ENCODE measurements around the gene FAM50B. TPM values are rescaled to one million over a fixed set of nuclear protein-coding genes. Genes with fewer than 3 reads are reported as not detected.

The FAM50B gene
- total and polyA plus RNA-seq, 2 experiments from 2014 or later: 2.2 to 2.6 TPM

DNA sequence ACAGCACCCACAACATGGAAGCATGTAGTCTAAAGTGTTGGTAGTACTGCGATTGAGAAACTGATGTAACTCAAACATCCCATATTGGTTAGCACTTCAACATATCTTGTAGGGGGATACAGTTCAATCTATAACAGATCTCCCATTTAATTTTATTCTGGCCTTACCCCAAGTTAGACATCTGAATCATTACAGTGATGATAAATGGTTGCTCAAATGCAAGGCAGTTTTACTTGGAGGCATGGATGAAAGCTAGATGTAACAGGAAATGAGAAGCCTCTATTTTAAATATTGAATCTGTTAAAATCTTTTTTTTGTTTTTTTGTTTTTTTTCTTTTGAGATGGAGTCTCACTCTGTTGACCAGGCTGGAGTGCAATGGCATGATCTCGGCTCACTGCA is 44.2 kb upstream of the FAM50B start:
- H3K27me3 ChIP-seq: no peaks in the 10 kb centered on the region
- no peak overlapping the region for H3K27ac ChIP-seq
- no peaks in the 10 kb centered on the region for H3K9me3 ChIP-seq (ENCODE audit: low read depth)
- DNase-seq (ENCODE audit: low read depth in 1 of 2, low spot score in 1 of 2): no peak
- TF ChIP-seq, protein P1, sequence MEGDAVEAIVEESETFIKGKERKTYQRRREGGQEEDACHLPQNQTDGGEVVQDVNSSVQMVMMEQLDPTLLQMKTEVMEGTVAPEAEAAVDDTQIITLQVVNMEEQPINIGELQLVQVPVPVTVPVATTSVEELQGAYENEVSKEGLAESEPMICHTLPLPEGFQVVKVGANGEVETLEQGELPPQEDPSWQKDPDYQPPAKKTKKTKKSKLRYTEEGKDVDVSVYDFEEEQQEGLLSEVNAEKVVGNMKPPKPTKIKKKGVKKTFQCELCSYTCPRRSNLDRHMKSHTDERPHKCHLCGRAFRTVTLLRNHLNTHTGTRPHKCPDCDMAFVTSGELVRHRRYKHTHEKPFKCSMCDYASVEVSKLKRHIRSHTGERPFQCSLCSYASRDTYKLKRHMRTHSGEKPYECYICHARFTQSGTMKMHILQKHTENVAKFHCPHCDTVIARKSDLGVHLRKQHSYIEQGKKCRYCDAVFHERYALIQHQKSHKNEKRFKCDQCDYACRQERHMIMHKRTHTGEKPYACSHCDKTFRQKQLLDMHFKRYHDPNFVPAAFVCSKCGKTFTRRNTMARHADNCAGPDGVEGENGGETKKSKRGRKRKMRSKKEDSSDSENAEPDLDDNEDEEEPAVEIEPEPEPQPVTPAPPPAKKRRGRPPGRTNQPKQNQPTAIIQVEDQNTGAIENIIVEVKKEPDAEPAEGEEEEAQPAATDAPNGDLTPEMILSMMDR (IDR thresholded peaks at IDR 0.05; ENCODE audit: low read depth, low read length): no peak
- H3K4me3 ChIP-seq: no peak overlapping the region
- peaks cover 11% of the 10 kb centered on the region for H3K4me1 ChIP-seq (ENCODE audit: low read depth)
- H3K36me3 ChIP-seq: no peaks in the 10 kb centered on the region

DNA sequence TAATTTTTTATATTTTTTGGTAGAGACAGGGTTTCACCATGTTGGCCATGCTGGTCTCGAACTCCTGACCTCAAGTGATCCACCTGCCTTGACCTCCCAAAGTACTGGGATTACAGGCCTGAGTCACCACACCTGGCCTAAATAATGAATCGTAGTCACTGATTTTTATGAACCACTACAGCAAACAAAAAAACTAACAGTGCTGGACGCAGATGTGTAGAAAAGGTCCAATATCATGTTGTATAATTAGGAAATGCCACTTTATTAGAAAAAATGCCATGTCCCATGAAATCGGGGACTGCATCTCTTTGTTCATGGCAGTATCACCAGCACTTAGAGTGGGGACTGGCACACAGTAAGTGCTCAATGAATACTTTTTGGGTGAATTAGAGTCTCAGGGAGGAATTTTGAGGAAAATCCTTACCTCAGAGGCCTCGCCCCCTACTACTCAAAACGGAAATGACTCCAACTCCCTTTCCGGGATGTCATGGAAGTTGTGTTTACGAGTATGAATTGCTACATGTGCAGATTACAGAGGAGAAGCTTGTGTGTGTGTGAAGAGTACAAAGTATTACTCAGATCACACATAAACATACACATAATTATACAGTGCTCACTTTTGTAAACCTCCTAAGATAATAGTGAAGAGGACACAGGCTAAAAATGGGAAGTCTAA is 43.6 kb upstream of the FAM50B start:
- no peak overlapping the region for H3K4me3 ChIP-seq
- peaks cover 11% of the 10 kb centered on the region for H3K4me1 ChIP-seq (ENCODE audit: low read depth)
- no peak overlapping the region for H3K27ac ChIP-seq
- H3K36me3 ChIP-seq: no peaks in the 10 kb centered on the region
- peak in 1 of 2 donors; percentile 80 for DNase-seq (ENCODE audit: low read depth in 1 of 2, low spot score in 1 of 2)
- TF ChIP-seq, protein P1 (IDR thresholded peaks at IDR 0.05; ENCODE audit: low read depth, low read length): no peak
- H3K9me3 ChIP-seq (ENCODE audit: low read depth): no peaks in the 10 kb centered on the region
- H3K27me3 ChIP-seq: no peaks in the 10 kb centered on the region

DNA sequence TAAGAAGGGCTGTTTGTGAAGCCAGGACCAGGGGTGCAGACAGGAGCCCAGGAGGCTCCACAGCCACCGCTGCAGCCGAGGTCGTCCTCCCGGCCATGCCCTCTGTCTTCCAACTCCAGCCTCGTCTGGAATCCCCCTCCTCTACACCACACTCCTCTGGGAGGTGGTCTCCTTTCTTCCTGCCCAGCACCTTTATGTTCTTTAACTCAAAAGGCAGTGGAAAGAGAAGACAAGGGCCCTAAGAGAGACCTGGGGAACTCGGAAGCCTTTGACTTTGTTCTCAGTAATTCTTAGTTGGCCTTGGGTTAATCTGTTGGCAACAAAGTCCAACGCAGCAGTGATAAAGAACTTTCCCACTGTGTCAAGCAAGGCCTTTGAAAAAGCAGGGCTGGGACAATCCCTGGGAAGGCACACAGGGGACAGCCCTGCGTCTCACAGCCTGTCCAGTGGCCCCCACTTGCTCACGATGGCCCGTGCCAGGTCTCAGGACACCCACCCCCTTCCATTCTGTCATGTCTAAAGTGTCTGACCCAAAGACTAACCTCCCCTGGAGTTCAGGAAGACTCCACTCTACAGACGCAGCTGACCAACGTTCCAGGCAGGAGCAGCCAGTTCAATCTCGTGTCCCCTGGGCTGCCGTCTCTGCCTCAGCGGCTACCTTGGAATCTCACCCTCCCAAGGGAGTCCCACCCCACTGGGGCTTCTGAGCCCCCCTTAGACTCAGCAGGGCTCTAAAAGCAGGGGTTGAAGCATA is 42.8 kb upstream of the FAM50B start:
- Histone ChIP-seq H3K27me3 (no peaks in the 10 kb centered on the region), H3K36me3 (no peaks in the 10 kb centered on the region), H3K4me3 (no peak overlapping the region), H3K4me1 (ENCODE audit: low read depth) (peaks cover 11% of the 10 kb centered on the region), H3K9me3 (ENCODE audit: low read depth) (no peaks in the 10 kb centered on the region), H3K27ac (no peak overlapping the region)
- TF ChIP-seq, protein P1 (IDR thresholded peaks at IDR 0.05; ENCODE audit: low read depth, low read length): no peak
- DNase-seq (ENCODE audit: low read depth in 1 of 2, low spot score in 1 of 2): no peak

DNA sequence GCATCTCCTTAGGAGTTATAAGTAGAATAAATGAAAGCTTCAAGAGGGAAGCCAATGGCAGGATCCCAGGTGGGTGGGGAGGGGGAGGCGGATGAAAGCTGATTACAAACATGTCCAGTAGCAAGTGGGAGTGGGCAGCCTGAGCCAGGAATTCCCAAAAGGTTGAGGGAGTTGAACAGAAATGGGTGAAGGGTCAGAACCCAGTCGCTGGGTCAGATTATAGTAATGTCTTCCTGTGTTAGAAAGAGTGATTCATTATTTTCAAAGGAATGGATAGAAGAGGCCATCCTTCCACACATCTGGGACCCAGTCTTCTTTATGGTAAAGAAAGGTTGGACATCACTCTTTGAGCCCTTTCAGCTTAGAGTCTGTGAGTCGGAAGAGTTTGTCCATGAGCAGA is 41.0 kb upstream of the FAM50B start:
- peaks cover 11% of the 10 kb centered on the region for H3K4me1 ChIP-seq (ENCODE audit: low read depth)

DNA sequence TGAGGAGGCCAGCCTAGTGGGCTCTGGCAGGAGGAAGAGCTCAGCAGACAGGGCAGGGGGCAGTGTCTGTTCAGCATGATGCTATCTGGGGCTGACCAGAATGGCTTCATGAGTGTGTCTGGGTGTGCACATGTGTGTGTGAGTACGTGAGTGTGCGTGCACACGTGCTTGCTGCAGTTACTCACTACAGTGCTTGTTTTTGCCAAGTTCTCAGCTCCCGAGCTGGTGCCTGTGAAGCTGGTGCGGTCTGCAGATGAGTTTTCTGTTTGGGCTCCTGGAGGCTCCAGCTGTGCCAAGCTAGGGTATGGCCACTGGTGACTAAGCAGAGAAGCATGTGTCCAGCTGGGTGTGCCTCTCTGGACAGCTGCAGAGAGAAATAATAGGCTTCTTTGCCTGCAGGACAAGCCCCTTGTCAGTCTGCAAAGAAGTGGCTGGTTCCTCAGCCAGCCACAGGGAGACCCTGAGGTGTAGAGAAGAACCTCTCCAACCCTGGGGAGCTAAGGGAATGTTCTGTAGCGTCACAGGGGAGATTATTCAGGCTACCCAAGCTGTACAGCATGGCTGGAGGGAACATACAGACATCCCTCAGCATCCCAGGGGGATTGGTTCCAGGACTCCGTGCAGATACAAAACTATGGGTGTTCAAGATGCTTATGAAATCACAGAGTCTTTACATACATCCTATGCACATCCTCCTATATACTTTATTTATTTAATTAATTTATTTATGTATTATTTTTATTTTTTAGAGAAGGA is 40.2 kb upstream of the FAM50B start:
- H3K4me1 ChIP-seq (ENCODE audit: low read depth): peaks cover 6% of the 10 kb centered on the region
- H3K27me3 ChIP-seq: no peaks in the 10 kb centered on the region
- H3K4me3 ChIP-seq: no peak overlapping the region
- no peaks in the 10 kb centered on the region for H3K36me3 ChIP-seq
- H3K27ac ChIP-seq: no peak overlapping the region
- no peaks in the 10 kb centered on the region for H3K9me3 ChIP-seq (ENCODE audit: low read depth)
- TF ChIP-seq, protein P1 (IDR thresholded peaks at IDR 0.05; ENCODE audit: low read depth, low read length): no peak
- peak in 1 of 2 donors; percentile 87 for DNase-seq (ENCODE audit: low read depth in 1 of 2, low spot score in 1 of 2)

More for the DNA sequence above, 41.0 kb upstream of the FAM50B start:
- Histone ChIP-seq H3K36me3 (no peaks in the 10 kb centered on the region), H3K4me3 (no peak overlapping the region), H3K9me3 (ENCODE audit: low read depth) (no peaks in the 10 kb centered on the region), H3K27ac (no peak overlapping the region), H3K27me3 (no peaks in the 10 kb centered on the region)
- TF ChIP-seq, protein P1 (IDR thresholded peaks at IDR 0.05; ENCODE audit: low read depth, low read length): no peak
- DNase-seq (ENCODE audit: low read depth in 1 of 2, low spot score in 1 of 2): no peak

Measured in cardiac muscle cell (in vitro differentiated cells and primary cell).